Head of caudate nucleus (tissue), 42 donors: ENCODE data around the gene YJU2.

ENCODE experiments used
- DNase-seq, 42 donors: peaks; one replicate each; pipeline versions ENCODE4 v3.0.0 to v3.0.0-alpha.2; 2020 to 2021; ENCODE audit warnings: mixed read lengths in 7 of 42
- intact Hi-C: fragments of 100-400 bp; cut with DNase I; formaldehyde crosslinking; loops from one replicate; pipeline ENCODE4 v1.15.0; 2022

Gene YJU2

DNA sequence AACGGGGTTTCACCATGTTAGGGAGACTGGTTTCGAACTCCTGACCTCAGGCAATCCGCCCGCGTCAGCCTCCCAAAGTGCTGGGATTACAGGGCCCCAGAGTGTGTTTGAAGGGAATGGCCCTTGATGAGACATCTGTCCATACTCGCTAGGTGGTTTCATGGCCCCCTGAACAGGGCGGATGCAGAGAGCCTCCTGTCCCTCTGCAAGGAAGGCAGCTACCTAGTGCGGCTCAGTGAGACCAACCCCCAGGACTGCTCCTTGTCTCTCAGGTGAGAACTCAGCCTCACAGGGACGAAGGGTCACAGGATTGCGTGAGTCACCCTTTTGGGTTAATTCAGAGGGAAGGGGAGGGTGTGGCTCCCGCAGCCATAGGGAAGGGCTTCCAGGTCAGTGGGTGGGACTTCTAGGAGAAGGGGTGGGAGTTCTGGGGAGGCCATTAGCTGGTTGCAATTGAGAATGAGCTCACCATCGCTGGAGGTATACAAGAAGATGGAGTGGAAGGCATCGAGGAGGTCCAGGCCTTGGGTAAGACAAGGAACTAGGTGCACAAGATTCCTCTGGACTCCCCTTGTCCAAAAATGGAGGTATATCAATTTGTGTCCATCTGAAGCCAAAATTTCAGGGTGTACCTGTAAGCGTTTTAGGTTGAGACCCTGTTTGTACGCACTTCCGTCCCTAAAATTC lies 41.4 kb downstream of the YJU2 start:
- DNase-seq: no peak
- intact Hi-C loops: no loop called here

- intact Hi-C loops: no loop called here
- no peak for DNase-seq
These were observed 44.4 kb downstream of the YJU2 start for GRCh38 chr19:4291184-4291732.

DNA sequence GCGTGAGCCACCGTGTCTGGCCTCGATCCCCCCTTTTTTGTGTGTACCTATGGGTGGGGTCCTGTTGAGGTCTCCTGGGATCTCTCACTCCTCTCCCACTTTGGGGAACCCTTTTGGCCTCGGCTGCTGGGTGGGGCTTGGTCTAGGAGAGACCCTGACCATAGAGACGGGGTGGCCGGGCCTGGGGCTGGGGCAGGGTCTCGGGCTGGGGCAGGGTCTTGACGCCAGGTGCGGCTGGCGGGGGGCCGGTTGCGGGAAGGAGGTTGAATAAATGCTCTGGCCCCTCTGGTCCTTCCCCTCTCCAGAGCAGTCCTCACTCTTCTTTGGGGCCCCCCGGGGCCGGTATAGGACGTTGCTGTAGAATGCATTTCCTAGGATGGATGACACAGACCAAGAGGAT lies 45.6 kb downstream of the YJU2 start:
- intact Hi-C loops: no loop called here
- no peak for DNase-seq

DNA sequence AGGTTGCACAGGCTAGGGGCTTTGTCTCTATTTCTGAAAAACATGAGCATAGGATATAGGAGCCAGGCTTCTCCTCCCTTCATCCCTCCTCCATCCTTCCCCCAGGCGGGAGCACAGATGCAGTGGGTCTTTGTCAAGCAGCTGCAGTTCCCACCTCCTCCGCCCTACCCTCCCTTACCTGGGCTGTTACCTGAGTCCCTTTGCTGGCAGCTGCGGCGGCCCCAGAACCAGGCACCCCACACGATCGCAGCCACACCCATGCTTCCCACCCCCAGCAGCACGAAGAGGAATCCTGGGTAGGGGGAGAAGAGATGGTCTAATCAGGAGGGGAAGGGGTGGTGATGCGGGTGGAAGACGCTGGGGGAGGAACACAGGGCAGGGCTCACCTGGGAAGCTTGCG lies 47.5 kb downstream of the YJU2 start:
- intact Hi-C loops: no loop called here
- DNase-seq: no peak

DNA sequence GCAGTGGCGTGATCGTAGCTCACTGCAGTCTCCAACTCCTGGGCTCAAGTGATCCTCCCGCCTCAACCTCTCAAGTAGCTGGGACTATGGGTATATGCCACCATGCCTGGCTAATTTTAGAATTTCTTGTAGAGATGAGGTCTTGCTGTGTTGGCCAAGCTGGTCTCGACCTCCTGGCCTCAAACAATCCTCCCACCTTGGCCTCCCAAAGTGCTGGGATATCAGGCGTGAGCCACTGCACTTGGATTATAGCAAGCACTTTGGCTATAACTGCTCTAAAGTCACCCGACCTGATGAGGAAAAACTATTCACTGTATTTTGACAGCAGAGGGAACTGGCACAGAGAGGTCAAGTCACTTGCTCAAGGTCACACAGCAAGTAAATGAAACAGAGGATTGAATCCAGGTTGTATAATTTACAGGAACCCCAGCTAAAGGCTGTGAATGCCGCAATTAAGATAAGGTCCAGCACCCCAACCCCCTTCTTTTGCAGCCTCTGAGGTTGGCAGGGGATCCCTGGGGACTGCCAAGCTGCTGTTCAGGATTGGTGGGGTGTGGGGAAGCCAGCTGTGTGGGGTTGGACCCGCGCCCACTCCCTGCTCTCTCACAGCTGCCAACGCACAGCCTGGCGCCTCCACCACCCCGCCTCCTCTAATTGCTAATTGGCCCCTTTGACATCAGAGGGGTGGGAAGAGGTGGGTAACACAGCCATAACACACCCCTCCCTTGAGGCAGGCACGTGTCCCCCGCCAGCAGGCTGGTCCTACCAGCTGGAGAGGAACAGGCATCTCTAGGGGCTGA lies 49.3 kb downstream of the YJU2 start:
- DNase-seq: peak; percentile 38 to 90 (median 74)

DNA sequence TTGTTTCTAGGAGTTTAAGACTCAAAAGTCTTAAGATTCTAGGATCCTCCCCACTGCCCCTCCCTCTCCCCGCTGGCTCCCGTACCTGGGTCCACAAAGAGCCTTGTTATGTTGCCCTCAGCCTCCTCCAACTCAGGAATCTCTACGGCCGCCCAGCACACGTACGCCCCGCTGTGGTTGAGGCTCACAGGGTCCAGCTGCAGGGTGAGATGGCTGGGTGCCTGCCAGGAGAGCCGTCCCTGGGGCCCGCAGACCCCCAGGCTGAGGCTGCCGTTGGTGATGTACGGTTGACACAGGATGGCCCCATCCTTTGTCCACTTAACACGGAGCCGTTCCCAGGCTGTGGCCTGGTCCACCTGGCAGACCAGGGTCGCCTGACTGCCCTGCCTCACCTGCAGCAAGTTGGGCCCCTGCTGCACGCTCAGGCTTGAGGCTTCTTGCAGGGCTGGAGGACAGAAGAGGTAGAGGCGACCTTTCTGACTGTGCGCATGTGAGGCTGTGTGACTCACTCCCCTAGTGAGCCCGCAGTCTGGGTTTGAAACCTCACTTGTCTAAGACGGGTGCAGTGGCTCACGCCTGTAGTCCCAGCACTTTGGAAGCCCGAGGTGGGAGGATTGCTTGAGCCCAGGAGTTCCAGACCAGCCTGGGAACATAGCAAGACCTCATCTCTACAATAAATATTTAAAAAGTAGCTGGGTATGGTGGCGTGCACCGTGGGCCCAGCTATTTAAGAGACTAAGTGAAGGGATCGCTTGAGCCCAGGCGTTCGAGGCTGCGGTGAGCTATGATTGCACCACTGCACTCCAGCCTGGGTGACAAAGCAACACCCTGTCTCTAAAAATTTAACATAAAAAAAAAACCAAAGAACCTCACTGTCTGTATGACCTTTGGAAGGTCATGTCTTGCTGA lies 51.3 kb downstream of the YJU2 start:
- intact Hi-C loops: no loop called here
- no peak for DNase-seq

More for the DNA sequence above, 49.3 kb downstream of the YJU2 start:
- intact Hi-C loops: no loop called here

GRCh38 chr19:4298810-4299550 lies 52.1 kb downstream of the YJU2 start:
- intact Hi-C loops: no loop called here
- no peak for DNase-seq

GRCh38 chr19:4300589-4300988 lies 53.7 kb downstream of the YJU2 start:
- intact Hi-C loops: no loop called here
- DNase-seq: no peak

DNA sequence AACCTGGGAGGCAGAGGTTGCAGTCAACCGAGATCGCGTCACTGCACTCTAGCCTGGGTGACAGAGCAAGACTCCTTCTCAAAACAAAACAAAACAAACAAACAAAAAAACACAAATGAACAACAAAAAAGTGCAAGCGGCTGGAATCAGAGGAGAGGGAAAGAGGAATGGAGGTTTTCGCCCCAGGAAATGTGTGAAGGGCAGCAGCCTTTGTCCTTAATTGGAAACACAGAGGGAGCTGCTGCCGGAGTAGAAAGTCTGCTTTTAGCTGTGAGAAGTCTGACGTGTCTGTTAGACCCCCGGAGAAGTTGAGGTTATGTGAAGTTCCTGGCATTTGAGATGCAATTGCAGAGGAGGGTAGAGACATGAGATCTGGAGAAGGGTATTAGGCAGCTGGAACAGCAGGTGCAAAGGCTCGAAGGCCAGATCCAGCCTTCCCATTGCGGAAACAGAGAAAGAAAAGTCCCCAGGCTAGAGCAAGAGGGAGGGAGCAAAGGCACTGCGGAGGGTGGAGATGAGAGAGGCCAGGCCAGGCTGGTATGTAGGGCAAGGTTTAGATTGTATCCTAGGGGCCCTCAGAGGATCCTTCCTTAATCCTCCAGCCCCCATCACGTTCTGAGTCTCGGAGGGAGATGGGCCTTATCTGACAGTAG lies 54.8 kb downstream of the YJU2 start:
- intact Hi-C loops: no loop called here

GRCh38 chr19:4302243-4302640 lies 55.4 kb downstream of the YJU2 start, which contains the start of gene TMIGD2:
Gene TMIGD2, minus strand, starts transcription at chr19:4302389. Its CDS starts 4 bp downstream, at chr19:4302385.
- no peak for DNase-seq
- intact Hi-C loops: no loop called here

More for the DNA sequence above, 54.8 kb downstream of the YJU2 start:
- no peak for DNase-seq

GRCh38 chr19:4303819-4304537 lies 57.1 kb downstream of the YJU2 start:
- DNase-seq: no peak
- intact Hi-C loops: no loop called here

DNA sequence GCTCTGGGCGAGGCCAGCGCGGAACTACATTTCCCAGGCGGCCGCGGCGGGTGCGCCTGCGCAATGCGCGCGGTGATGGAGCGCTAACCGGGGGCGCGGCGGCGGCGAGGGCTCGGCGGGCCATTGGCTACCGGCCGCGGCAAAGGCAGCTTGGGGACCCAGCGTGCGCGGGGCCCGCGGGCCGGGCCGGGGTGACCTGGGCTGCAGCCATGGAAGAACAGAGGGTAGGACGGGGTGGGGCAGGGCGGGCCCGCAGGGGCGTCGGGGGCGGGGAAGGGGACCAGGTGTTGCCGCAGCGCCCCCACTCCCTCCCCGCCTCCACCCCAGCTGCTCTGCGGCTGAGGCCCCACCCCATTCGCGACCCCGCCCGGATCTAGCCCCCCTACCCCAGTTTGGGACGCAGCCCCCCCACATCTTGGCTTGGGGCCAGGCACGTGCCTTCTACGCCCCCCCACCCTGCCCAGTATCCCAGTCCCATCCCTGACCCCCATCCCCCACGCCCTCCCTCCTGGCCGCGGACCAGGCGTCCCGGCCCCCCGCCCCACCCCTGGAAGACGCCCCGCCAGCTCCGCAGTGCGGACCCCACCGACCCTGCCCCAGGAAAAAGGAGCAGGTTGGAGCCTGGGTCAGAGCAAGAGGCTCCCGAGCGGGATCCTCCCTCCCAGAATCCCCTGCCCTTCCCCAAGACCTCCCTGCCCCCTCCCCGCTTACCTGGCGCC lies 57.8 kb downstream of the YJU2 start, which contains the start of gene FSD1:
TSS of gene FSD1 (plus strand) at position 61 of the 719 bp plus-strand sequence. CDS start at position 210, 149 bp downstream.
- DNase-seq: peak in 41 of 42 donors; percentile 31 to 82 (median 67)
- intact Hi-C loops: no loop called here

DNA sequence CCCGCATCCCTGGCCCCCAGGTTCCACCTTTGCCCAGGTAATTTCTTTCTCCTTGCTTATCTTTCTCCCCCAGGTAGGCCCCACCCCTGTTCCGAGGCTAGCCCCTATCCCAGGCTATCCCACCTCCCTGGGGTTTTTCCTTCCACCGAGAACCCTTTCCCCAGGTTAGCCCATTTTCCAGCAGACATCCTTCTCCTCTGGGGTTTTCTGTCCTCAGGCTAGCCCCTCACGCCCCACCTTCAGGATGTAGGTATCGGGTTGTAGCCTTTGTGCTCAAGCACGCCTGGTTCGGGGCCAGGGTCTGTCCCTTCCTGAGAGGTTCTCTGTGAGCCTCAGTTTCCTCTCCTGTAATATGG lies 58.4 kb downstream of the YJU2 start:
- no peak for DNase-seq
- intact Hi-C loops: no loop called here

GRCh38 chr19:4305659-4306058 lies 58.8 kb downstream of the YJU2 start:
- DNase-seq: no peak
- intact Hi-C loops: no loop called here

- intact Hi-C loops: no loop called here
- no peak for DNase-seq
These were observed 63.6 kb downstream of the YJU2 start for GRCh38 chr19:4310247-4311121.
